ENCODE data around the gene SOHLH1.

- TF ChIP-seq CTCF (IDR thresholded peaks at IDR 0.05) (no peak), POLR2A (IDR thresholded peaks at IDR 0.05) (no peak)
These were observed 25.3 kb downstream of the SOHLH1 start for GRCh38 chr9:135673941-135674340.
